GM18873 (cell line): ENCODE measurements around the gene GFRA1.
"Not testable (repeated sequence)": the region's sequence is repeated elsewhere in the genome, so short reads cannot be mapped to it uniquely, and the experiment has no call there.

ENCODE experiments used
- ATAC-seq: cut with Tn5 transposase; IDR thresholded peaks from one replicate; pipeline ENCODE4 v1.9.1; 2021; ENCODE audit warnings: mild to moderate bottlenecking, moderate library complexity, moderate number of reproducible peaks; ENCODE audit not compliant: unreplicated experiment, low FRiP score

GFRA1 gene

DNA sequence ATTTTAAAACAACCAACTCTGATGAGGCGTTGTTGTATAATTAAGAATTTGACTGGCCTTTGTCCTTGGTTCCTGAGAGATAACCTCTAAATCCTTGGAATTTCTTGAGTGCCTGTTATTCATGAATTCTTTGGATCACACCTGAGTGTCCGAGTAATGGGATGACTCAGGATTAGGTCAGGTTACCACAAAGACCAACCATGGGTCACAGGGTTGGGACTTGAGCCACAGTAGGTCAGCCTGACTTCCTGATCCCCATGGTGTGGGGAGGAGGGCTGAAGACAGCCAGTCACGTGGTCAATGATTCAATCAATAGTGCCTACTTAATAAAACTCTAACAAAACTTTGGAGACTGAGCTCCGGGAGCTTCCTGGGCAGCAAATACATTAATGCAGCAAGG is 192.5 kb downstream of the GFRA1 start:
- no peak for ATAC-seq

DNA sequence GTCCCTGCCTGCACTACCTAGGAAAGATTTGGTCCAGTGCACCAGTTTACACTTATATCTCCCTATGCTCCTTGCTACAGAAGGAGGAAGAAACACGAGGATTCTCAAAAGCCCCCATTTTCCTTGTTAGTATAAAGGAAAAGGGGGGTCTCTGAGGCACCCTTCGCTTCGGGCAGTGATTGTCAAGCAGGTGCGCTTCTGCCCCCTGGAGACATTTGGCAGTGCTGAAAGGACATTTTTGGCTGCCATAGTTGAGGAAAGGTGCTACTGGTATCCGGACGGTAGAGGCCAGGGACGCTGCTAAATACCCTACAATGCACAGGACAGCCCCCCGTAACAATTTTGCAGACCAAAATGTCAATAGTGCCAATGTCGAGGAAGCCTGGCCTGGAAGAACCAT is 193.7 kb downstream of the GFRA1 start:
- no peak for ATAC-seq

GRCh38 chr10:116076621-116077020 is 196.4 kb downstream of the GFRA1 start:
- ATAC-seq: no peak

DNA sequence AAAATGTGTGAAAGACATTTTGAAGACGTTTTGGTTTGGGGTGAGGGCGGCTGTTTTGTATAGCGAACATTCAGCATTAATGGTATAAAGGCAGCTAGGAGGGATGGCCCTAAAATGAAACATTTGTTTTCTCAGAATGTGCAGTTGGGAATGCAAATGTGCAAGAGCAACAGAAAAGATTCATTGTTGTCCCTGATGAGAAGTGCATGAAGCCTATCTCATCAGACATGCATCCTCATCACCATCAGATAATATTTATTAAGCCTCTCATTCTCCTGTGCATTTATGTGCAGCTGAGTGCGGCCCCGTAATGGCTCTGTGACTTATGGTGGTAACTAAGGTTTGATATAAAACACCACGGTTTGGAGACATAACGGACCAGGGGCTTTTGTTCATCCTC is 199.5 kb downstream of the GFRA1 start:
- no peak for ATAC-seq

GRCh38 chr10:116073001-116073400 is 200.0 kb downstream of the GFRA1 start:
- no peak for ATAC-seq

GRCh38 chr10:116071453-116072148 is 201.4 kb downstream of the GFRA1 start:
- ATAC-seq: no peak

- no peak for ATAC-seq
Observed at GRCh38 chr10:116070743-116071320, 202.2 kb downstream of the GFRA1 start.

DNA sequence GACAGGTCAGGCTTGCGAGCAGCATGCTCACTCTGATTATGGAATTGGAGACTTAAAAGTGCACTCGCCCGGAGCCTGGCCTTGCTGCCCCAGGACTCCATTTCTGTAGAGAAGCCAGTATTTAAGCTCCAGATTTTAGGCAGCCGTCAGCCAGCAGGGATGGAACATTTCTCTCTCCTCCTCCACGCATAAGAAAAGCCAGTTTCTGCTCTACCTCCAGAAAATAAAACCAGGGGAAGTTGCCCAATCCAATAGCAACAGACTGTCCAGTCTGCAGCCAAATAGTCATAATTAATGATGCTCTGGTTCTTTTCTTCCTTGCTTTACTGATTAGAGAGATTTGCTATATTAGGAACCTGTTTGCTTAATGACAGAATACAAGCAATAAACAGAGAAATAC is 203.2 kb downstream of the GFRA1 start:
- ATAC-seq: no peak

- ATAC-seq: no peak
Observed at GRCh38 chr10:116067825-116068224, 205.2 kb downstream of the GFRA1 start.

- no peak for ATAC-seq
Observed at GRCh38 chr10:116063107-116063506, 209.9 kb downstream of the GFRA1 start.

GRCh38 chr10:116060864-116061263 is 212.1 kb downstream of the GFRA1 start:
- ATAC-seq: no peak

- no peak for ATAC-seq
Observed at GRCh38 chr10:116059320-116059719, 213.7 kb downstream of the GFRA1 start.

DNA sequence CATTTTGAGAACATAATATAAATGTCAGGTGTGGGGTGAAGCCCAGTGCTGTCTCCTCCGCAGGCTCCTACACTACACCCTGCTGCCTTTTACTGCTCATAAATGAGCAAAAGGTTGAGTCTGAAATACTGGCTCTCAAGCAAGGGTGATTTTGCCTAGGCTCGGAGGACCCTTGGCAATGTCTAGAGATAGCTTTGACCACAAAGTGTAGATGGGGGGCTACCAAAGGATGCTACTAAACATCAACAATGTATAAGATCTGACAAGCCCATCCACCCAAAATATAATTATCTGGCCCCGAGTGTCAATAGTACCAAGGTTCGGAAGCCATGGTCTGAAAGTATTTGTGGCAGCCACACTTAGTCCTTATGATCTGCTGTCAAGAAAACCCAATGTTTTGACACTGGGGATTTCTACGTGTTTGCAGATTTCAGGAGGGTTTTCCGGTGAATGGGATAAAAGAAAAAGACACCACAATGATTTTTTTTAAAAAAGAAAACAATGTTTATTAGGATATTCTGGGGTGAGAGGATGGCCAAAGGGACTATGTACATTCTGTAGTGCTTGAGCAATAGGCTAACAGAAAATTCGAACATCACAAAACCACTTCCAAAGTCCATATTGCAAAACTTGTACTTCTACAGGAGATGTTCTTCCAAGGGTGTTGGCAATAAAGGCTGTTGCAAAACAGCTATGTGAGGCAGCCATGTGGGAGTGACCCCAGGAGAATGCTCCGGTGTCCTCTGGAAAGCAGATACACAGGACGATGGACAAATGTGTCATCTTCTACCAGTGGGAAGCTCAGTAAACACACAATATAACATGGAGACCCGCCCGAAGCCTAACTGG is 216.3 kb downstream of the GFRA1 start:
- ATAC-seq: no peak

DNA sequence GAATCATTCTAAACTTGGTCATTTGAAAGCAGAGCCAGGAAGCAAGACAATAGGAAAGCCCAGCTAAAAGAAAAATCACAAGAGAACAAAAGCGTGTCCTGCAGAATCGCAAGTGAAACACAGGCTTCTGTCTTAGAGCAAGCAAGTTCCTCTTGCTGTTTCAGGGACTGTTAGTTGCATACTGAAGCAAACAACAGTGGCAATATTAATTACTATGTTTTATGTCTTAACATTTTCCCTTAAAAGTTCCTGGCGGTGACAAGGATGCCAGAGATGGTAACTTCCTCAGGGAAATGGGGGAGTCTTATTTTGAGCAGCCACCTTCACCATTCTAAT is 217.1 kb downstream of the GFRA1 start:
- ATAC-seq: no peak

DNA sequence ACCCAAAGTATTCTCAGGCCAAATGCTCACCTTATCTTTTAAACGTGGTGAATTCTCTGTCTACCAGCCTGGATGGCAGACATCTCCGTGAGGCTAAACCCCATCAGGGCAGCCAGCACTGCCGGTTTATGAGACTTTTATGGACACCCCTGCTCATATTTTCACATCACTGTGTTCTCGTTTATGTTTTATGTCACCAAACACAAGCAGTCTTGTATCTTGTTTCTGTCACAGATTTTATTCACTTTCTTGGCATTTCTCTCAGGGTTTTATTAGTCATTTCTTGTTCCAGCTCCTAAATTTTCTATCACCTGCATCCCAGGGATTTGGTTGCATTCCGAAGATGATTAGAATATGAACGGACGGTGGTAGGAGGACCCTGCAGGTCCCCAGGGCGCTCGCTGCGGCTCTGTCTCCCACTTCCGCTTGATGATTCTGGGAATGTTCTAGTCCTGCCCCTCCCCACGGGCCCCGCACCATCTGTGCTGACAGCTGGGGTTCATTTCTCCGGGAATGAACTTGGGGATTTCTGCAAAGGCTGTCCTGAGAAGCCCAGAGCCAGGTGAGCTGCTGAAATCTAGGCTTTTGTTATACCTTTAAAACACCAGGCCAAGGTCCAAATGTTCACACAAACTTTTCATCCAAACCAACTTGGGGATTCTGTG is 217.6 kb downstream of the GFRA1 start:
- no peak for ATAC-seq

GRCh38 chr10:116053910-116054309 is 219.1 kb downstream of the GFRA1 start:
- no peak for ATAC-seq

DNA sequence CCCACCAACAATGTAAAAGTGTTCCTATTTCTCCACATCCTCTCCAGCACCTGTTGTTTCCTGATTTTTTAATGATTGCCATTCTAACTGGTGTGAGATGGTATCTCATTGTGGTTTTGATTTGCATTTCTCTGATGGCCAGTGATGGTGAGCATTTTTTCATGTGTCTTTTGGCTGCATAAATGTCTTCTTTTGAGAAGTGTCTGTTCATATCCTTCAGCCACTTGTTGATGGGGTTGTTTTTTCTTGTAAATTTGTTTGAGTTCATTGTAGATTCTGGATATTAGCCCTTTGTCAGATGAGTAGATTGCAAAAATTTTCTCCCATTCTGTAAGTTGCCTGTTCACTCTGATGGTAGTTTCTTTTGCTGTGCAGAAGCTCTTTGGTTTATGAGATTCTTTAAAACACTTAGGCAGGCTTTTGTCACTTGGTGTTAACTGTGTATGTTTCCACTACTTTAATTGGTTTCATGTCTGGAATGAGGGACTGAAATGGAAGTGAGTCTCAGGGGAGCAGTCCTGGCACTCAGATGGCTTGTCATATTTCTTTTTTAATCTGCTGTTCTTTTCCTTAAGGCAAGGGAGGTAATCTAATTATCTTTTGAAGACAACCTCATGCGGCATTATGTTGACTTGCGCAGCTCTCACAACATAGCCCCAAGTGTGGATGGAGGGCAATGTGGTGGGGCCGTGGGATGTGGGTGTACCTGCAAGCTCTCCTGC is 219.8 kb downstream of the GFRA1 start:
- not testable (repeated sequence) for ATAC-seq

GRCh38 chr10:116052522-116052921 is 220.5 kb downstream of the GFRA1 start:
- ATAC-seq: not testable (repeated sequence)

- ATAC-seq: no peak
Observed at GRCh38 chr10:116049974-116050304, 223.1 kb downstream of the GFRA1 start.

- ATAC-seq: no peak
Observed at GRCh38 chr10:116049158-116049973, 223.6 kb downstream of the GFRA1 start.
